Measurements from ENCODE around the gene LY6G6F. TPM values are rescaled to one million over a fixed set of nuclear protein-coding genes. Genes with fewer than 3 reads are reported as not detected.

LY6G6F gene
- polyA plus RNA-seq, 1 of the 3 experiments (the other 2 are of a cell fraction): not detected

DNA sequence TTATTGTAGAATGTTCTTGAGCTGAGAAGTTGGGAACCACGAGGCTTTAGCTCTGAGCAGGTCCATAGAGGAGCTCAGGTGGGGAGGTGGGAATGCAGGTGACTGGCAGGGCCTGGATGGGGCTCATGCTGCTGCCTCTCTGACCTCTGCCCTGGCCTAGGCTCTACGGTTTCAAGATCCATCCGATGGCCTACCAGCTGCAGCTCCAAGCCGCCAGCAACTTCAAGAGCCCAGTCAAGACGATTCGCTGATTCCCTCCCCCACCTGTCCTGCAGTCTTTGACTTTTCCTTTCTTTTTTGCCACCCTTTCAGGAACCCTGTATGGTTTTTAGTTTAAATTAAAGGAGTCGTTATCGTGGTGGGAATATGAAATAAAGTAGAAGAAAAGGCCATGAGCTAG, 37.0 kb upstream of the LY6G6F start, which contains the start of gene LY6G5B:
TSS of gene LY6G5B (plus strand) at position 301 of the 400 bp plus-strand sequence. CDS start 975 bp downstream, outside the sequence.
- 91% methylated on average over 8 of the region's 8 CpGs for WGBS (ENCODE audit: low lambda C conversion rate)
- H3K9ac ChIP-seq: no peak within 1 kb of the TSS
- no peaks in the 10 kb centered on the region for H3K9me3 ChIP-seq
- H3F3A ChIP-seq (replicated peaks; ENCODE audit: insufficient read depth): peaks cover 12% of the 10 kb centered on the region
- no peaks in the 10 kb centered on the region for H4K20me1 ChIP-seq (ENCODE audit: insufficient read depth)
- no peak for DNase-seq
- H3K27ac ChIP-seq (ENCODE audit: low read depth in 2 of 2, low read length in 1 of 2): no peak within 1 kb of the TSS
- POLR2A ChIA-PET: no interaction called here
- H3K9me2 ChIP-seq: no peaks in the 10 kb centered on the region
- H3K4me3 ChIP-seq (ENCODE audit: low read depth in 2 of 2, low read length in 1 of 2): no peak within 1 kb of the TSS
- peaks cover 5 to 8% of the 10 kb centered on the region in 2 experiments; a peak in 2 of 4 replicates for H3K4me1 ChIP-seq (ENCODE audit: control insufficient read depth in 1 of 2, insufficient read depth in 2 of 2, low read depth in 1 of 2, low read length in 1 of 2)
- H3K36me3 ChIP-seq (replicated peaks in 1 of 2; ENCODE audit: control insufficient read depth in 1 of 2, insufficient read depth in 2 of 2, low read length in 1 of 2): peaks cover 28 to 53% of the 10 kb centered on the region in 2 experiments
- H3K79me2 ChIP-seq (ENCODE audit: insufficient read depth): peaks cover 43% of the 10 kb centered on the region
- no peak within 1 kb of the TSS for H3K4me2 ChIP-seq
- no peak within 1 kb of the TSS for H2AFZ ChIP-seq (ENCODE audit: low read depth)
- no peaks in the 10 kb centered on the region for H3K27me3 ChIP-seq (ENCODE audit: insufficient read depth)
- CTCF ChIA-PET: interaction anchor here (0.8 to 2.2 kb wide), 3 partner anchors 10 to 127 kb away, joined by 3 to 6 read pairs (median 3); partner anchors contain the start of gene LY6G5C
- TF ChIP-seq, protein P1, sequence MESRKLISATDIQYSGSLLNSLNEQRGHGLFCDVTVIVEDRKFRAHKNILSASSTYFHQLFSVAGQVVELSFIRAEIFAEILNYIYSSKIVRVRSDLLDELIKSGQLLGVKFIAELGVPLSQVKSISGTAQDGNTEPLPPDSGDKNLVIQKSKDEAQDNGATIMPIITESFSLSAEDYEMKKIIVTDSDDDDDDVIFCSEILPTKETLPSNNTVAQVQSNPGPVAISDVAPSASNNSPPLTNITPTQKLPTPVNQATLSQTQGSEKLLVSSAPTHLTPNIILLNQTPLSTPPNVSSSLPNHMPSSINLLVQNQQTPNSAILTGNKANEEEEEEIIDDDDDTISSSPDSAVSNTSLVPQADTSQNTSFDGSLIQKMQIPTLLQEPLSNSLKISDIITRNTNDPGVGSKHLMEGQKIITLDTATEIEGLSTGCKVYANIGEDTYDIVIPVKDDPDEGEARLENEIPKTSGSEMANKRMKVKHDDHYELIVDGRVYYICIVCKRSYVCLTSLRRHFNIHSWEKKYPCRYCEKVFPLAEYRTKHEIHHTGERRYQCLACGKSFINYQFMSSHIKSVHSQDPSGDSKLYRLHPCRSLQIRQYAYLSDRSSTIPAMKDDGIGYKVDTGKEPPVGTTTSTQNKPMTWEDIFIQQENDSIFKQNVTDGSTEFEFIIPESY (IDR thresholded peaks at IDR 0.05; ENCODE audit: borderline replicate concordance, low read depth): no peak
- no peak for TF ChIP-seq NFIC (IDR thresholded peaks at IDR 0.05; ENCODE audit: borderline replicate concordance)
- no peak for TF ChIP-seq YY1 (IDR thresholded peaks at IDR 0.05; ENCODE audit: low read depth)
- TF ChIP-seq, protein P2, sequence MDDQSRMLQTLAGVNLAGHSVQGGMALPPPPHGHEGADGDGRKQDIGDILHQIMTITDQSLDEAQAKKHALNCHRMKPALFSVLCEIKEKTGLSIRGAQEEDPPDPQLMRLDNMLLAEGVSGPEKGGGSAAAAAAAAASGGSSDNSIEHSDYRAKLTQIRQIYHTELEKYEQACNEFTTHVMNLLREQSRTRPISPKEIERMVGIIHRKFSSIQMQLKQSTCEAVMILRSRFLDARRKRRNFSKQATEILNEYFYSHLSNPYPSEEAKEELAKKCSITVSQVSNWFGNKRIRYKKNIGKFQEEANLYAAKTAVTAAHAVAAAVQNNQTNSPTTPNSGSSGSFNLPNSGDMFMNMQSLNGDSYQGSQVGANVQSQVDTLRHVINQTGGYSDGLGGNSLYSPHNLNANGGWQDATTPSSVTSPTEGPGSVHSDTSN (IDR thresholded peaks at IDR 0.05): no peak
- no peak for TF ChIP-seq FOXJ3 (CRISPR knock-in tag; IDR thresholded peaks at IDR 0.05)
- no peak for TF ChIP-seq GATA2 (CRISPR knock-in tag; IDR thresholded peaks at IDR 0.05)
- TF ChIP-seq TEAD4 (IDR thresholded peaks at IDR 0.05; ENCODE audit: borderline replicate concordance, insufficient read depth): no peak

DNA sequence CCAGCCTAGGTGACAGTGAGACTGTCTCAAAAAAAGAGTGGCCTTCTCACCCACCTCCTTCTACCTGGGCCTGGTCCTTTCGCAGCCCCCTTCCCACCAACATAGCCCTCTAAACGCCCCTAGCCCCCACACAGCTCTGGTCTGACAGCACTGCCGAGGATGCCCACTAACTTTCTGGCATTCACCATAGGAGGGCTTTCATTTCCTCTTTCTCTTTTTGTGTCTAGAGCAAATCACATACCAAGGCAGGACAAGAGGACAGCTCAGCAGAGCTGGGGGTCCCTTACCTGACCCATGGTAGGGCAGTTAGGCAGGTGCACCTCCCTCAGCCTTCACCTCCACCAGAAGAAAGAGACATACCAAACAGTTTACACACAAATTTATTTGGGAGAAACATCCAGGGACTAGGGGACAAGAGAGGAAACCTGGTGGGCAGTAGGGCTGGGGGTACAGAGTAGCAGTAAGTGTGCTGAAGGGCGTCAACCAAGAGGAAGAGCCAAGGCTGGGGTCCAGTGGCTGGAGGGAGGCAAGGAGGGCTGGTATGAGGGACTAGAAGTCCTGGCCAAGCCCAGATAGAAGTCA, 30.3 kb upstream of the LY6G6F start:
- no peak overlapping the region for H2AFZ ChIP-seq (ENCODE audit: low read depth)
- peaks cover 0 to 10% of the 10 kb centered on the region in 2 experiments for H3K36me3 ChIP-seq (replicated peaks in 1 of 2; ENCODE audit: control insufficient read depth in 1 of 2, insufficient read depth in 2 of 2, low read length in 1 of 2)
- H3K27ac ChIP-seq (ENCODE audit: low read depth in 2 of 2, low read length in 1 of 2): no peak overlapping the region
- ChIA-PET CTCF (interaction anchor here (1.3 to 3.0 kb wide), 2 partner anchors 53 to 154 kb away, joined by 3 to 10 read pairs; partner anchors contain the start of gene DDAH2), POLR2A (no interaction called here)
- H3F3A ChIP-seq (replicated peaks; ENCODE audit: insufficient read depth): peaks cover 16% of the 10 kb centered on the region
- H3K4me2 ChIP-seq: no peak overlapping the region
- no peaks in the 10 kb centered on the region for H3K9me3 ChIP-seq
- H3K79me2 ChIP-seq (ENCODE audit: insufficient read depth): no peaks in the 10 kb centered on the region
- 85% methylated on average over 4 of the region's 4 CpGs for WGBS (ENCODE audit: low lambda C conversion rate)
- no peaks in the 10 kb centered on the region for H3K9me2 ChIP-seq
- no peaks in the 10 kb centered on the region for H3K27me3 ChIP-seq (ENCODE audit: insufficient read depth)
- H3K4me3 ChIP-seq (ENCODE audit: low read depth in 2 of 2, low read length in 1 of 2): no peak overlapping the region
- H4K20me1 ChIP-seq (ENCODE audit: insufficient read depth): no peaks in the 10 kb centered on the region
- DNase-seq: no peak
- no peak overlapping the region for H3K9ac ChIP-seq
- peaks cover 3 to 7% of the 10 kb centered on the region in 2 experiments; a peak in 2 of 4 replicates for H3K4me1 ChIP-seq (ENCODE audit: control insufficient read depth in 1 of 2, insufficient read depth in 2 of 2, low read depth in 1 of 2, low read length in 1 of 2)
- TF ChIP-seq, protein P3, sequence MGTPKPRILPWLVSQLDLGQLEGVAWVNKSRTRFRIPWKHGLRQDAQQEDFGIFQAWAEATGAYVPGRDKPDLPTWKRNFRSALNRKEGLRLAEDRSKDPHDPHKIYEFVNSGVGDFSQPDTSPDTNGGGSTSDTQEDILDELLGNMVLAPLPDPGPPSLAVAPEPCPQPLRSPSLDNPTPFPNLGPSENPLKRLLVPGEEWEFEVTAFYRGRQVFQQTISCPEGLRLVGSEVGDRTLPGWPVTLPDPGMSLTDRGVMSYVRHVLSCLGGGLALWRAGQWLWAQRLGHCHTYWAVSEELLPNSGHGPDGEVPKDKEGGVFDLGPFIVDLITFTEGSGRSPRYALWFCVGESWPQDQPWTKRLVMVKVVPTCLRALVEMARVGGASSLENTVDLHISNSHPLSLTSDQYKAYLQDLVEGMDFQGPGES (IDR thresholded peaks at IDR 0.05; ENCODE audit: low read depth, low read length): no peak
- TF ChIP-seq NFIC (IDR thresholded peaks at IDR 0.05; ENCODE audit: borderline replicate concordance): no peak
- no peak for TF ChIP-seq FOXJ3 (CRISPR knock-in tag; IDR thresholded peaks at IDR 0.05)
- no peak for TF ChIP-seq TAF1 (IDR thresholded peaks at IDR 0.05; ENCODE audit: borderline replicate concordance, low read depth, low read length)
- no peak for TF ChIP-seq SMC3 (IDR thresholded peaks at IDR 0.05; ENCODE audit: low read depth, low read length)
- no peak for TF ChIP-seq EZH2phosphoT487 (IDR thresholded peaks at IDR 0.05; ENCODE audit: borderline replicate concordance, low read depth)
- TF ChIP-seq MXI1 (IDR thresholded peaks at IDR 0.05; ENCODE audit: low read depth, low read length): no peak
- TF ChIP-seq, protein P4, sequence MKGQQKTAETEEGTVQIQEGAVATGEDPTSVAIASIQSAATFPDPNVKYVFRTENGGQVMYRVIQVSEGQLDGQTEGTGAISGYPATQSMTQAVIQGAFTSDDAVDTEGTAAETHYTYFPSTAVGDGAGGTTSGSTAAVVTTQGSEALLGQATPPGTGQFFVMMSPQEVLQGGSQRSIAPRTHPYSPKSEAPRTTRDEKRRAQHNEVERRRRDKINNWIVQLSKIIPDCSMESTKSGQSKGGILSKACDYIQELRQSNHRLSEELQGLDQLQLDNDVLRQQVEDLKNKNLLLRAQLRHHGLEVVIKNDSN (IDR thresholded peaks at IDR 0.05; ENCODE audit: borderline replicate concordance, low read depth): no peak
- no peak for TF ChIP-seq NRF1 (IDR thresholded peaks at IDR 0.05; ENCODE audit: low read depth, low read length)
- TF ChIP-seq RFX5 (IDR thresholded peaks at IDR 0.05; ENCODE audit: low read length): no peak
- TF ChIP-seq, protein P1 (IDR thresholded peaks at IDR 0.05; ENCODE audit: borderline replicate concordance, low read depth): no peak
- no peak for TF ChIP-seq CHD2 (IDR thresholded peaks at IDR 0.05; ENCODE audit: low read length, partially characterized antibody)
- no peak for TF ChIP-seq POLR2AphosphoS5 (IDR thresholded peaks at IDR 0.05; ENCODE audit: low read depth, low read length)
- TF ChIP-seq, protein P5, sequence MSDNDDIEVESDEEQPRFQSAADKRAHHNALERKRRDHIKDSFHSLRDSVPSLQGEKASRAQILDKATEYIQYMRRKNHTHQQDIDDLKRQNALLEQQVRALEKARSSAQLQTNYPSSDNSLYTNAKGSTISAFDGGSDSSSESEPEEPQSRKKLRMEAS (IDR thresholded peaks at IDR 0.05; ENCODE audit: low read depth): no peak
